Fibroblast of lung (primary cell): Measurements from ENCODE around the gene TMEM97. TPM values are rescaled to one million over a fixed set of nuclear protein-coding genes. Genes with fewer than 3 reads are reported as not detected.

Experiments used
- DNase-seq, 2 donors: peaks; one replicate each; pipeline versions ENCODE4 v3.0.0 to v3.0.0-alpha.2; 2010; ENCODE audit warnings: low read depth in 2 of 2
- H2AFZ ChIP-seq: 2 replicates; pipeline ENCODE4 v1.5.1; 2012; ENCODE audit warnings: low read length, control low read depth, inconsistent platforms
- H3K27ac ChIP-seq: 2 replicates; pipeline ENCODE4 v1.5.1; 2011; ENCODE audit warnings: low read length, control low read depth; ENCODE audit not compliant: insufficient read depth
- H3K27me3 ChIP-seq: 2 replicates; pipeline ENCODE4 v1.5.1; 2011; ENCODE audit warnings: mild to moderate bottlenecking, low read length; ENCODE audit not compliant: control insufficient read depth, insufficient read depth
- H3K36me3 ChIP-seq: 2 replicates; pipeline ENCODE4 v1.5.1; 2011; ENCODE audit warnings: low read length; ENCODE audit not compliant: control insufficient read depth, insufficient read depth
- H3K4me1 ChIP-seq: 2 replicates; pipeline ENCODE4 v1.5.1; 2011; ENCODE audit warnings: low read length; ENCODE audit not compliant: control insufficient read depth, insufficient read depth; ENCODE audit errors: extremely low read depth
- H3K4me2 ChIP-seq: 2 replicates; pipeline ENCODE4 v1.5.1; 2011; ENCODE audit warnings: low read length, control low read depth; ENCODE audit not compliant: insufficient read depth; ENCODE audit errors: extremely low read depth
- H3K4me3 ChIP-seq, 4 experiments: fragments of 200-600 bp in 1 of 4; sonication (generic) in 1 of 4; replicated peaks in 1 of 4; 2 replicates each; pipeline ENCODE4 v1.5.1; 2011 to 2016; ENCODE audit warnings: low read length in 4 of 4, low read depth in 3 of 4, mild to moderate bottlenecking in 3 of 4, control low read depth in 2 of 4, inconsistent platforms in 1 of 4, mixed read lengths in 1 of 4; ENCODE audit not compliant: insufficient read depth in 1 of 4; ENCODE audit errors: control extremely low read depth in 1 of 4
- H3K79me2 ChIP-seq: 2 replicates; pipeline ENCODE4 v1.5.1; 2012; ENCODE audit warnings: mild to moderate bottlenecking, low read length, inconsistent platforms; ENCODE audit not compliant: control insufficient read depth, insufficient read depth
- H3K9ac ChIP-seq: 2 replicates; pipeline ENCODE4 v1.5.1; 2011; ENCODE audit warnings: mild to moderate bottlenecking, low read length, control low read depth; ENCODE audit not compliant: insufficient read depth
- H3K9me3 ChIP-seq: 2 replicates; pipeline ENCODE4 v1.5.1; 2012; ENCODE audit warnings: low read depth, low read length; ENCODE audit not compliant: control insufficient read depth, insufficient read depth
- H4K20me1 ChIP-seq: 2 replicates; pipeline ENCODE4 v1.5.1; 2011; ENCODE audit warnings: low read length; ENCODE audit not compliant: control insufficient read depth, insufficient read depth; ENCODE audit errors: extremely low read depth
- EZH2 ChIP-seq: IDR thresholded peaks from 2 replicates; pipeline ENCODE4 v1.5.1; 2012; ENCODE audit warnings: low read length, control low read depth, mild to moderate bottlenecking; ENCODE audit errors: missing control alignments
- polyA plus RNA-seq, 2 donors: library from polyadenylated mRNA; depleted of rRNA in 1 of 2; stranded (reverse) in 1 of 2; unstranded in 1 of 2; fragments of >200 nt; gene quantifications; 2 replicates each; pipeline ENCODE4 v1.2.1, GENCODE V29; 2011 to 2012; ENCODE audit warnings: missing spikeins in 1 of 2
- total RNA-seq: library from RNA; depleted of rRNA; stranded (reverse); fragments of >200 nt; gene quantifications from 2 replicates; pipeline ENCODE4 v1.2.1, GENCODE V29; 2014
- TF ChIP-seq, protein P1 (sequence below), 2 donors: IDR thresholded peaks in 1 of 2; conservative IDR thresholded peaks in 1 of 2; 1 replicate in 1 of 2; 2 replicates in 1 of 2; pipeline ENCODE4 v1.5.1; 2011 to 2012; ENCODE audit warnings: low read length in 2 of 2, control low read depth in 1 of 2, inconsistent platforms in 1 of 2, low read depth in 1 of 2, mild to moderate bottlenecking in 1 of 2

Gene TMEM97
- total and polyA plus RNA-seq, 2 donors (not counting 1 experiment from before 2014, with no cell fraction given), result 34.4 to 43.6 TPM

DNA sequence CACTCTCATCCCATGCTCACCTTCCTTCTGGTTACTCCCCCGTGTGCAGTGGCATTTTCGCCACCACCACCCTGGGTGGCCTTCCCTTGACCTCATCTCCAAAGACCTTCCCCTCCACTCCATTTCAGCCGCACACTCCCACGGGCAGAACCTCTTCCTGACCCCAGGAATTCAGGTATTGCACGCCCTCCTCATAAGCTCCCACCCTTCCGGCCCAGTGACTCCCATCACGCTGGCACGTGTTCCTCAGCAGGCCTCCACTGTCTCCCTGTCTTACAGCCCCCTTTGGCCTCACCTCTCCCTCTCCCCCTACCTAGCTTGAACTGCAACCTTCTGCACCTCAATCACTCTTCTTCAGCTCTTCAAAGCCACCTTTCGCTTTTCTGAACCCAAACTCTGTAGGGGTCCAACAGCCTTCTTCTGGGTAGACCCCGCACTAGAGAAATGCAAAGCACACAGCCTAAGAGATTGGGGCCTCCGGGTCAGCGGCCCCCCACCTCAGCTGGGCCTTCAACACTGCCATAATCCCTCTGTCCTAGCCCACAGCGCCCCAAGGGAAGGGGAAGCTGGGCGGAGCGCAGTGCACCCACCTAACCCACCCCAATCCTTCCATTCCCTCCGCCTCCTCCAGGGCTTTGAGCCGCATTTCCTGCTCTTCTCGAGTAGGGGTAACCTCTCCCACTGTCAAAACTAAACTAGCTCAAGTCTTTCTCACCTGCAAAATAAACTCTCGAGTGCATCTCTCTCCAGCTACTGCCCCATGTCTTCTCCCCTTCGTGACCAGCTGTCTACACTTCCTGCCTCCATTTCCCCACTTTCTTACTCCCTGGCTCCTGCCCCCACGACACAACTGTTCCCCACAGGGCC lies 1.7 kb upstream of the TMEM97 start:
- no peak overlapping the region for H3K4me2 ChIP-seq
- no peak for DNase-seq
- peaks cover 11% of the 10 kb centered on the region for H3K4me1 ChIP-seq

DNA sequence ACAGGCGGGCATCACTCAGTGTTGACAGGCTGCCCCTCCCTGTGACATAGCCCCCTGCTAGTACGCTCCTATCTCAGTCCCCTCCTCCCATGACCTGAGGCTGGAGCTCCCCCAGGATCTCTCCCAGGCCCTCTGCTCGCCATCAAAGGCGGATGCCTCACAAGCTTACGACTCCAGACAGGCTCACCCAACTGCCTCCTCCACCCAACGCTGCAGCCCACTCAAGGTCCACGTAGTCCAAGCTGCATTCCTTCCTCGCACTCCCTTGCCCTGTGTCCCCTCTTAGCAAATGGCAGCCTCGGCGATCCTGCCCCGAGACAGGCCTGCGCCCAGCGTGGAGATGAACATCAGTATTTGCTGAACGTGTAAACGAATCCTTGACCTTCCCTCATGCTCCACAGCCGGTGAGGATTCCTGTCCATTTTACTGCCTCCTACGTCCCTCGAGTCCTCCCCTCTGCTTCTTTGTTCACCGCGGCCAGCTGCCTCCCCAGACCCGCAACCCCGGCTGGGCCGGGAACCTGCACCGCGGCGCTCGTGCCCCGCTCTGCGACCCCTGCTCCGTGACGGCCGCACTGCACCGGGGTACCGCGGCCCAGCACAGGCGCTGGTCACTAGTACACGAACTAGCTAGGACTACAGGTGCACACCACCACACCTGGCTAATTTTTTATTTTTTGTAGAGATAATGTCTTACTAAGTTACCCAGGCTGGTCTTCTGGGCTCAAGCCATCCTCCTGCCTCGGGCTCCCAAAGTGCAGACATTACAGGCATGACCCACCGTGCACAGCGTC lies 838 bp upstream of the TMEM97 start:
- Histone ChIP-seq H3K27ac (no peak overlapping the region), H3K79me2 (peaks cover 3% of the 10 kb centered on the region)

More for the DNA sequence above, 1.7 kb upstream of the TMEM97 start:
- Histone ChIP-seq H3K27ac (no peak overlapping the region), H3K9ac (no peak overlapping the region), H4K20me1 (no peaks in the 10 kb centered on the region), H2AFZ (no peak overlapping the region), H3K4me3 (no peak overlapping the region), H3K27me3 (no peaks in the 10 kb centered on the region), H3K79me2 (no peaks in the 10 kb centered on the region), H3K36me3 (no peaks in the 10 kb centered on the region), H3K9me3 (no peaks in the 10 kb centered on the region)
- TF ChIP-seq, protein P1, sequence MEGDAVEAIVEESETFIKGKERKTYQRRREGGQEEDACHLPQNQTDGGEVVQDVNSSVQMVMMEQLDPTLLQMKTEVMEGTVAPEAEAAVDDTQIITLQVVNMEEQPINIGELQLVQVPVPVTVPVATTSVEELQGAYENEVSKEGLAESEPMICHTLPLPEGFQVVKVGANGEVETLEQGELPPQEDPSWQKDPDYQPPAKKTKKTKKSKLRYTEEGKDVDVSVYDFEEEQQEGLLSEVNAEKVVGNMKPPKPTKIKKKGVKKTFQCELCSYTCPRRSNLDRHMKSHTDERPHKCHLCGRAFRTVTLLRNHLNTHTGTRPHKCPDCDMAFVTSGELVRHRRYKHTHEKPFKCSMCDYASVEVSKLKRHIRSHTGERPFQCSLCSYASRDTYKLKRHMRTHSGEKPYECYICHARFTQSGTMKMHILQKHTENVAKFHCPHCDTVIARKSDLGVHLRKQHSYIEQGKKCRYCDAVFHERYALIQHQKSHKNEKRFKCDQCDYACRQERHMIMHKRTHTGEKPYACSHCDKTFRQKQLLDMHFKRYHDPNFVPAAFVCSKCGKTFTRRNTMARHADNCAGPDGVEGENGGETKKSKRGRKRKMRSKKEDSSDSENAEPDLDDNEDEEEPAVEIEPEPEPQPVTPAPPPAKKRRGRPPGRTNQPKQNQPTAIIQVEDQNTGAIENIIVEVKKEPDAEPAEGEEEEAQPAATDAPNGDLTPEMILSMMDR (conservative IDR thresholded peaks at IDR 0.05 in 1 of 2, IDR thresholded peaks at IDR 0.05 in 1 of 2; ENCODE audit: low read depth in 1 of 2, low read length in 2 of 2), result no peak
- TF ChIP-seq EZH2, result no peak

More for the DNA sequence above, 838 bp upstream of the TMEM97 start:
- Histone ChIP-seq H2AFZ (peak overlapping the region; percentile 80), H3K4me3 (peak overlapping the region; percentile 40 to 81 (median 70)), H3K4me1 (peaks cover 11% of the 10 kb centered on the region), H3K27me3 (no peaks in the 10 kb centered on the region), H3K9me3 (no peaks in the 10 kb centered on the region), H4K20me1 (no peaks in the 10 kb centered on the region), H3K36me3 (no peaks in the 10 kb centered on the region), H3K9ac (no peak overlapping the region), H3K4me2 (peak overlapping the region; percentile 75)
- TF ChIP-seq, protein P1 (conservative IDR thresholded peaks at IDR 0.05 in 1 of 2, IDR thresholded peaks at IDR 0.05 in 1 of 2; ENCODE audit: low read depth in 1 of 2, low read length in 2 of 2), result no peak
- no peak for TF ChIP-seq EZH2
- no peak for DNase-seq
